Esophagus squamous epithelium (tissue), 5 donors: ENCODE measurements around the gene SHISA3. TPM values are rescaled to one million over a fixed set of nuclear protein-coding genes. Genes with fewer than 3 reads are reported as not detected.

Source experiments
- DNase-seq: peaks from one replicate; lab custom pipeline; 2025; lab: John Stamatoyannopoulos, UW
- H3K27ac ChIP-seq, 4 donors: fragments of 200-600 bp; sonication (generic); one replicate each; pipeline ENCODE4 v1.5.1; 2016 to 2019; ENCODE audit warnings: mild to moderate bottlenecking in 1 of 4
- H3K27me3 ChIP-seq, 4 donors: fragments of 200-600 bp; sonication (generic); 1 replicate in 3 of 4; 2 replicates in 1 of 4; pipeline versions ENCODE4 v1.5.1 to v1.6.0; 2017 to 2021; ENCODE audit warnings: antibody characterized with exemption in 1 of 4
- H3K36me3 ChIP-seq, 3 donors: fragments of 200-600 bp; sonication (generic); one replicate each; pipeline ENCODE4 v1.5.1; 2016 to 2019
- H3K4me1 ChIP-seq, 3 donors: fragments of 200-600 bp; sonication (generic); one replicate each; pipeline ENCODE4 v1.5.1; 2017 to 2019
- H3K4me3 ChIP-seq, 4 donors: fragments of 200-600 bp; sonication (generic); 1 replicate in 3 of 4; 2 replicates in 1 of 4; pipeline ENCODE4 v1.5.1; 2016 to 2019; ENCODE audit warnings: mild to moderate bottlenecking in 2 of 4, moderate library complexity in 1 of 4
- H3K9me3 ChIP-seq, 3 donors: fragments of 200-600 bp; sonication (generic); one replicate each; pipeline ENCODE4 v1.5.1; 2016 to 2019
- POLR2A ChIP-seq, 4 donors: fragments of 450-650 bp; IDR thresholded peaks; one replicate each; pipeline ENCODE4 v1.6.1; 2017; ENCODE audit warnings: antibody characterized with exemption in 4 of 4, mild to moderate bottlenecking in 4 of 4, moderate library complexity in 3 of 4
- WGBS, 2 donors: methylation state at CpG; one replicate each; pipeline ENCODE4 v1.1.5; 2018; 5-methylcytosine and 5-hydroxymethylcytosine counted together
- intact Hi-C: fragments of 100-400 bp; cut with DNase I; formaldehyde crosslinking; loops from one replicate; pipeline ENCODE4 v1.15.0; 2022
- total RNA-seq, 4 donors: library from RNA; depleted of rRNA; stranded (reverse); fragments of >200 nt; gene quantifications; one replicate each; pipeline ENCODE4 v1.1.0, GENCODE V29; 2016
- TF ChIP-seq, protein P1 (sequence below), 6 experiments: fragments of 450-650 bp in 4 of 6; fragments of 200-600 bp in 2 of 6; sonication (generic) in 2 of 6; IDR thresholded peaks; one replicate each; pipeline ENCODE4 v1.5.1; 2016 to 2019; ENCODE audit warnings: antibody characterized with exemption in 6 of 6, mild to moderate bottlenecking in 4 of 6, moderate library complexity in 4 of 6
- donor health status: DM: yes; HTN: yes; CAD: no.

SHISA3 gene
- total RNA-seq, 4 donors from 2014 or later, result 0.18 to 1.5 (median 0.64) TPM; not detected in 1

DNA sequence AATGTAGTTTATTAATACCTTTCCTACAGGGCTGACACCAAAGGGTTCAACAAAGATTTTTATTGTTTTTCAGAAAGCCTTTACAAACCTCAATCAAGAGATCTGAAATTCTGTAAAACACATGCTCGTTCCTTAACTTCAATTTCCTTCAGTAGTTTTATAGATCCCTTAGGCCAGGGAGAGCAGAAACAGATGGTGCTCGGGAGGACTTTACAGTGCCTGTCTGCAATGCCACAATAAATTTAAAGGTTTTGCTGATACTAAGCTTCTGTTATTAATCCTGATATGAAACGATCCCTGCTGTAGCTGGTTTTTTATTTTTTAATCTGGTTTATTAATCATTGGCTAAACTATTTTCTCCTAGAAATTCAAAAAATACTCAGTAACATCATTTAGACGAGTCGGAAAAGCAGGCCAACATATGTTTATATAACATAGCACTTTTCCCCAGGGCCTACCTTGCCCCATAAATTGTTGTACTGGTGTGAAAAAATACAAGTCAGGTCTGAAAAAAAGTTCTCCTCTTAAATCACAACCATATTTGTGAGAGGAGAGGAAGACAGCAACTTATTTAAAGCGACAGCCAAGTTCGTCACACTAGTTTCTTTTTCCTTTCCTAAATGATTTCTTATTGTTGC, 39.8 kb downstream of the SHISA3 start:
- Histone ChIP-seq H3K9me3 (no peaks in the 10 kb centered on the region), H3K36me3 (peaks cover 0 to 8% (median 0%) of the 10 kb centered on the region in 3 donors), H3K4me3 (no peak overlapping the region), H3K27me3 (no peaks in the 10 kb centered on the region), H3K27ac (no peak overlapping the region), H3K4me1 (no peaks in the 10 kb centered on the region)
- TF ChIP-seq, protein P1, sequence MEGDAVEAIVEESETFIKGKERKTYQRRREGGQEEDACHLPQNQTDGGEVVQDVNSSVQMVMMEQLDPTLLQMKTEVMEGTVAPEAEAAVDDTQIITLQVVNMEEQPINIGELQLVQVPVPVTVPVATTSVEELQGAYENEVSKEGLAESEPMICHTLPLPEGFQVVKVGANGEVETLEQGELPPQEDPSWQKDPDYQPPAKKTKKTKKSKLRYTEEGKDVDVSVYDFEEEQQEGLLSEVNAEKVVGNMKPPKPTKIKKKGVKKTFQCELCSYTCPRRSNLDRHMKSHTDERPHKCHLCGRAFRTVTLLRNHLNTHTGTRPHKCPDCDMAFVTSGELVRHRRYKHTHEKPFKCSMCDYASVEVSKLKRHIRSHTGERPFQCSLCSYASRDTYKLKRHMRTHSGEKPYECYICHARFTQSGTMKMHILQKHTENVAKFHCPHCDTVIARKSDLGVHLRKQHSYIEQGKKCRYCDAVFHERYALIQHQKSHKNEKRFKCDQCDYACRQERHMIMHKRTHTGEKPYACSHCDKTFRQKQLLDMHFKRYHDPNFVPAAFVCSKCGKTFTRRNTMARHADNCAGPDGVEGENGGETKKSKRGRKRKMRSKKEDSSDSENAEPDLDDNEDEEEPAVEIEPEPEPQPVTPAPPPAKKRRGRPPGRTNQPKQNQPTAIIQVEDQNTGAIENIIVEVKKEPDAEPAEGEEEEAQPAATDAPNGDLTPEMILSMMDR (IDR thresholded peaks at IDR 0.05), result no peak
- TF ChIP-seq POLR2A (IDR thresholded peaks at IDR 0.05), result no peak
- intact Hi-C loops, result no loop called here
- 82 to 86% methylated on average over 7 of the region's 7 CpGs for WGBS, 2 donors
- no peak for DNase-seq

DNA sequence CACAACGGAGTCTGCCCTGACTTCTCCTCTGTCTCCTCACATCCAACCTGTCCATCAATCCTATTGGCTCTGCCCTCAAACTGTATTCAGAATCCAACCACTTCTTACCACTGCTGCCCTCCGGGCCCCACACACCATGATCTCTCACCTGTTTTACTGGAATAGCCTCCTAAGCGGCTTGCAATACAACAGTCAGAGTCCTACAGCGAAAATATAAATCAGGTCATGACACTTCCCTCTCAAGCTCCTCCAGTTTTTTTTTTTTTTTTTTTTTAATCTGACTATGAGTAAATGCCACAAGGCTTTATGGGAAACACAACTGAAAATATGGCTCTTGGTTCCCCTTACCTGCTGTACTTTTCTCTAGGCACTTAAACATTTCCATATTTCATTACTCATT, 42.8 kb downstream of the SHISA3 start:
- WGBS, 2 donors, result 85 to 92% methylated on average over 4 of the region's 4 CpGs
- H3K9me3 ChIP-seq, result no peaks in the 10 kb centered on the region
- no peaks in the 10 kb centered on the region for H3K4me1 ChIP-seq
- H3K36me3 ChIP-seq, result peaks cover 0 to 22% (median 0%) of the 10 kb centered on the region in 3 donors
- TF ChIP-seq, protein P1 (IDR thresholded peaks at IDR 0.05), result no peak
- TF ChIP-seq POLR2A (IDR thresholded peaks at IDR 0.05), result no peak
- H3K4me3 ChIP-seq, result no peak overlapping the region
- intact Hi-C loops, result no loop called here
- H3K27ac ChIP-seq, result no peak overlapping the region
- no peak for DNase-seq
- no peaks in the 10 kb centered on the region for H3K27me3 ChIP-seq

- Histone ChIP-seq H3K27ac (no peak overlapping the region), H3K4me1 (no peaks in the 10 kb centered on the region), H3K27me3 (no peaks in the 10 kb centered on the region), H3K36me3 (peaks cover 0 to 13% (median 0%) of the 10 kb centered on the region in 3 donors), H3K9me3 (no peaks in the 10 kb centered on the region), H3K4me3 (no peak overlapping the region)
- no peak for DNase-seq
- TF ChIP-seq, protein P1 (IDR thresholded peaks at IDR 0.05), result no peak
- TF ChIP-seq POLR2A (IDR thresholded peaks at IDR 0.05), result no peak
- intact Hi-C loops, result no loop called here
- WGBS, 2 donors, result 97 to 98% methylated on average over 2 of the region's 2 CpGs
Measured at GRCh38 chr4:42442601-42443000, 45.3 kb downstream of the SHISA3 start.

DNA sequence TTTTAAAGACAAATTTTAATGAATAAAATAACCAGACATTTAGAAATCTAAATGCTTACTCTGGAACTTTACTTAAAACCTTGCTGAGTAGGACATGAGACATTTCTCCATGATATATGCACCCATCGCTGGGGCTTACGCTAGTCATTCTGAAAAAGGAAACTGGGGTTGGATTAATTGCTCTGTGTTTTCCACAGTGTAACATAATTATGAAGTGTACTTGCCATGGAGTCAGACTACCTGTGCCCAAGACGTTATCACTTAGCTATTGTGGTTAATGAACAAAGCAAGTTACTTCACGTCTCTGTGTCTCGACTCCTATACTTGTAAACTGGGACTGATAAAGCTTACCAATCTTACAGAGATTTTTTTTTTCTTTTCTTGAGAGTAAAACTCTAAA, 47.8 kb downstream of the SHISA3 start:
- DNase-seq, result no peak
- no peaks in the 10 kb centered on the region for H3K4me1 ChIP-seq
- H3K27ac ChIP-seq, result no peak overlapping the region
- 80 to 83% methylated on average over 5 of the region's 5 CpGs for WGBS, 2 donors
- H3K9me3 ChIP-seq, result no peaks in the 10 kb centered on the region
- intact Hi-C loops, result no loop called here
- TF ChIP-seq, protein P1 (IDR thresholded peaks at IDR 0.05), result no peak
- no peak for TF ChIP-seq POLR2A (IDR thresholded peaks at IDR 0.05)
- no peaks in the 10 kb centered on the region for H3K27me3 ChIP-seq
- peaks cover 0 to 13% (median 0%) of the 10 kb centered on the region in 3 donors for H3K36me3 ChIP-seq
- no peak overlapping the region for H3K4me3 ChIP-seq

GRCh38 chr4:42446823-42447222, 49.5 kb downstream of the SHISA3 start:
- no peaks in the 10 kb centered on the region for H3K4me1 ChIP-seq
- intact Hi-C loops, result no loop called here
- no peaks in the 10 kb centered on the region for H3K27me3 ChIP-seq
- WGBS, 2 donors, result 66 to 68% methylated on average over 5 of the region's 5 CpGs
- H3K36me3 ChIP-seq, result peaks cover 0 to 13% (median 0%) of the 10 kb centered on the region in 3 donors
- no peak overlapping the region for H3K27ac ChIP-seq
- H3K4me3 ChIP-seq, result no peak overlapping the region
- DNase-seq, result no peak
- H3K9me3 ChIP-seq, result no peaks in the 10 kb centered on the region
- TF ChIP-seq, protein P1 (IDR thresholded peaks at IDR 0.05), result no peak
- no peak for TF ChIP-seq POLR2A (IDR thresholded peaks at IDR 0.05)

Other genes with a start within 250 kb of the SHISA3 start
- under 1 TPM in 1 of 4 donors, not detected in 3; under 0.01 TPM for gene BEND4, start 244.8 kb upstream of the SHISA3 start, total RNA-seq